CD4-positive, alpha-beta T cell treated with Interferon gamma for 1 hour (primary cell): Measurements from ENCODE around the gene CNOT6.
A peak's percentile ranks its signal among the peaks of the same experiment; 100 is the strongest.

ENCODE experiments used
- DNase-seq: peaks from one replicate; pipeline ENCODE4 v3.0.0-alpha.2; 2020

The CNOT6 gene

DNA sequence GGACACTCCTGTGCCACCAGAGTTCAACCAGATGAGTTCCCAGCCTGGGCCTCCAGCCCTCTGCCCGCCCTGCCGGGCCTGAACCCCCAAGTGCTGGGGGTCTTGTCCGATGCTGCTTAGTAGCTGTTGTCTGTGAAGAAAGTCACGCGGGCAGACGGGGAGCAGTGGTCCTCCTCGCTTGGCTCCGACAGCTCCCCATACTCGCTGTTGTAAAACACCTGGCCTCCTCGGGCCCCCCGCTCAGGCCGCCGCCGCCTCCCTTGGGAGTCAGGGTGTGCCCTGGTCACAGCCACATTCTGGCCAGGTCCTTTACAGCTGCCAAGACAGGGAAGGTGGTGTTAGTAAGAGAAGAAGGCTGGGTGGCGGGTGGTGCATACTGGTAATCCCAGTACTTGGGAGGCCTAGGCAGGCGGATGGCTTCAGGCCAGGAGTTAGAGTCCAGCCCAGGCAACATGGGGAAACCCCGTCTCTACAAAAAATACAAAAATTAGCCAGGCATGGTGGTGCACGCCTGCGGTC lies 109.0 kb downstream of the CNOT6 start:
- DNase-seq, result no peak

DNA sequence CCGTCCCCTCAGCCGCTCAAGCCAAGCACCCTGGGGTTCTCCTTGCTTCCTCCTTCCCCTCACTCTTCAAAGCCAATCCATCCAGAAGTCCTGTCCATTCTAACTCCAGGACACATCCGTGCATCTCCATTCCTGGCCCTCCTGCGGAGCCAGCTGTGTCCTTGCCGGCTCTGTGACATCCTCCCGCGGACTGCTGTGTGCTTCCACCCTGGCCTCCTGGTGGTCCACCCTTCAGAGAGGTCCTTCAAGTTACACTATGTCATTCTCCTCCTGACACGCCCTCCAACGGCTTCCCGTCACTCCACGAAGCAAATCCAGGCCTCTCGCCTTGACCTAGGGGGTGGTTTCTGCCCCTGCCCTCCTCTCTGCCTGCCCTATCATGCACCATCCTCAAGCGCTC lies 110.1 kb downstream of the CNOT6 start:
- no peak for DNase-seq

DNA sequence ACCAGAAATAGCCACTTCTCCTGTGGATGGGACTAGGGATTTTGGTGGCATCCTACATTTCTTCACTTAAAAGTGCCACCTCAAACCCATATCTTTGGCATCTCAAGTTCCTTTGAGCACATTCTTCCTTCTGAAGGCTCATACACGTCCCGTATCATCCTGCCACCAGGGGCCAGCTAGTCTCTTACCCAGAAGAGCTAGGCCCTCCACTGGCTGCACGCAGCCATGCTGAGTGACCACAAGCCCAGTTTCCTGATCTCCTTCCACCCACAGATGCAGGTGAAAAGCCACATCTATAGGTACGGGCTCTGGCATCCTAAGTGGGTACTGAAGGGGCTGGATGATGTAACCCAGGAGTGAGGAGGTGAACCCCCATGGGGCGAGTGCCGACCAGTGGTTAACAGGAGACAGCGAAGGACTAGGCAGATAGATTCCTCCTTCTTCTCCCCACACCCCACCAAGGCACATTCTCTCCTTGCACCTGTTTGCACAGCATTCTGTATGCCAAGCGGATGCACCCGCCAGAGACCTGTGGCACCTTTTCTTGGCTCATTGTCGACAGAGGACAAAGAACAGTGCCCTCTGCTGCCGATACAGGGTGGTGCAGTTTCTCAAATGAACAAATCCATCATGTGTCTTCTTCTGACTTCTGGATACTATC lies 111.5 kb downstream of the CNOT6 start:
- peak; percentile 28 for DNase-seq

DNA sequence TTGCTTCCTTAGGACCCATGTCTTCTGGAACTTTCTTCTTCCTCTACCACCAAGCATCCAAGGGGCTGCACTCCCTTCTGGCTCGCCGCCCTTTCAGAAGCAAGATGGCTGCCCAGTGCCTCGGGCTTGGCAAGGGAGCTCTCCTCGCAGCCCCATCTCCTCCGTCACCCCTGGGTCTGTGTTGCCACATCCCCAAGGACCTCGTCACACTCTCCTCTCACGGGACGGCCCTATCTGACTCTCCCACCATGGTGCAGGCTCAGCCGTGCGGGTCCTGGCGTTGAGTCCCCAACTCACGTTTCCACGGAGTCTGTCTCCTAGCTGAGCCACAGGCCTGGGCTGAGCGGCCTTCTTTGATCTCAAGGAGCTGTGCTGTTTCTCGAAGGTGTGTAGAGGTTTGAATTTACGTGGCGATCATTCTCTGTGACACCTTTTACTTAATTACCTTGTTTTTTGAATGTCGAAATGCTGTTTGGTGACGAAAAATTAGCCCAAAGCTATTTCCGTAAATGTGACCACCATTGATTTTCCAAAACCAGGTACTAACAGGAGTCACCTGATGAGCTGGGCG lies 112.1 kb downstream of the CNOT6 start:
- DNase-seq, result no peak

DNA sequence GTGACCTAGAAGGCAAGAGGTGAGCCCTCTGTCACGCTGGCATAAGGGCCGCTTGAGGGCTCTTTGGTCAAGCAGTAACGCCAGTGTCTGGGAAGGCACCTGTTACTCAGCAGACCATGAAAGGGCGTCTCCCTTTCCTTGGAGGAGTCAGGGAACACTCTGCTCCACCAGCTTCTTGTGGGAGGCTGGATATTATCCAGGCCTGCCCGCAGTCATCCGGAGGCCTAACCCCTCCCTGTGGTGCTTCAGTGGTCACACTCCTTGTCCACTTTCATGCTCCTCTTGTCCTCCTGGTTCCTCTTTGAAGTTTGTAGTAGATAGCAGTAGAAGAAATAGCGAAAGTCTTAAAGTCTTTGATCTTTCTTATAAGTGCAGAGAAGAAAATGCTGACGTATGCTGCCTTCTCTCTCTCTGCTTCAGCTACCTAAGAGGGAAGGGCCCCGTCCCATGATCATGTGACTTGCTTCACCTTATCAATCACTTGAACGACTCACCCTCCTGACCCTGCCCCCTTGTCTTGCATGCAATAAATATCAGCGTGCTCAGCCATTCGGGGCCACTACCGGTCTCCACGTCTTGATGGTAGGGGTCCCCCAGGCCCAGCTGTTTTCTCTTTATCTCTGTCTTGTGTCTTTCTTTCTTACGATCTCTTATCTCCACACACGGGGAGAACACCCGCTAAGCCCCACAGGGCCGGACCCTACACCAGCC lies 113.8 kb downstream of the CNOT6 start:
- DNase-seq, result no peak

DNA sequence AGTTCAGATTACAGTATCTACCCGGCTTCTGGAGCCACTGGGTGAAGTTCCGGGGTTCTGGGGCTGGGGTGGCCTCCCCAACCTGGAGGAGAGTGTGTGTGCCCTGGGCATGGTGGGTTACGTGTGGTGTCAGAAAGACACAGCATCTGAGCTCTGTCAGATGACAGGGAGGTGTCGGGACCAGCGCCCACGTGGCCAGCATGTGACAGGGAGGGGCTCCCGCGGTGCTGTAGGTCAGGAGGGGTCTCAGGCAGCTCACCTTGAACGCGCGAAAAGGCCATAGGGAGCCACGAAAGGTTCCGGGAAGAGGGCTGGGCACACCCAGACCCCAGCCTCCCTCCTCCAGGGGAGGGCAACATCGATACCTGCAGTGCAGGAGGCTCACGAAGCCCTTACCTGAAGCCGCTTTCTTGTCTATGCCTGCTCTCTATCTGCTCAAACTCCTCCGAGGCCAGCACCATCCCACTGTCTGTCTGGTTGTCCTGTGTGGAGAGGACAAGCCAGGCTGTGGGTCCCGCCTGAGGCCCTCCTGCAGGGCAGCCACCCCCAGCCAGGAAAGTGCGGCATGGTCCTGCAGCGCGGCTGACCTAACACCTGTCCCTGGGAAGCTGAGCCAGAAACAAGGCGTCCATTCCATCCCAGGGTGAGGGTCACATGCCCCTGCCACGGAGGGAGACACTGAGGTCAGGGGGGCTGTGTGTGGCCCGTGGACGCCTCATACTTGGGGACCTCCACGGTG lies 114.6 kb downstream of the CNOT6 start:
- no peak for DNase-seq

DNA sequence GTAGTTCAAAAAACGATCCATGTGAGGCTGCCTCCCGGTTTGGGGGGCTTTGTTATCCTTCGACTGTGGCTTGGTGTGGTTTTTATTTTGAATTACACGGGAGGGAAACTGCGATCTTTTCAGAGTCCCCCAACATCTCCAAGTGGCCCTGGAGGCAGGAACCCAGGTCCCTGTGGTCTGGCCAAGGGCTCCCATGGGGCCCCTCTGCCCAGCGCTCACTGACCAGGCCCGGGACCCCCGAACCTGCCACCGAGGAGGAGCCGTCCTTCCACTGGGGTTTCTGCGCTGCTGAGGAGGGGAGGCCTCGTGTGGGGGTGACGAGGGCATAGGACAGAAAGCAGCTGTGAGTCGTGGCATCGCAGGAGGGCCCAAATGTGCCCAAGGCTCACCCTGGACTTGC lies 115.2 kb downstream of the CNOT6 start:
- DNase-seq, result no peak

DNA sequence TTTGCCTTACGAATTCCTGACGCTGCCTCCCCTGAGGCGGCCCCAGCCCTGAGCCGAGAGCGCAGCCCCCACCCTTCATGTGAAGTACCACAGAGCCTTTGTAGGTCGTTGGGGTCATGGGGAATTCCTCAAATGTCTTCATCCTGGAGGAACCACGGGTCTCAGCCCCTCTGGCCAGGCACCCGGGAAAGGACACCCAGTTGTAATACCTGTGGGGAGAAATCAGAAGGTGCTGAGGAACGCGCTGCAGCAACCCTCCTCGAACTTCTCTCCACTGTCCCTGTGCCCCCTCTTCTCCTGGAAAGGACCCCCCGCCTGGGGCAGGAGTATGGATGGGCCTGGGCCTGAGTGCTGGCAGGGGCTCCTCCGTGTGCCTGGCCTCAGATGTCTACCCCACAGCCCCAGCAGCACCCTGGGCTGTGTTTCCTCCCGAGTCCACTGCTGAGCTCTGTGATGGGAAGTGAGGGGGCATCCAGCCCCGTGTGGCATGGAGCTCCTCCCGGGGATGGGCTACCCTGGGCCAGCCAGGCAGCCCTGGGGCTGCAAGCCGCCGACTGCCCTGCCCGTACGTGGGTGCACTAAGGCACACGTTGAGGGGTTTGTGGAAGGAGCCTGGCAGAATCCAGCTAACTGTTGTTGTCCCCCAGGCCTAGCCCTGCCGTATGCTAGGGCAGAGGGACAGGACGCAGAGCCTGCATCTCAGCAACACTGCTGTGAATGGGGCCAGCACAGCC lies 115.8 kb downstream of the CNOT6 start:
- no peak for DNase-seq

DNA sequence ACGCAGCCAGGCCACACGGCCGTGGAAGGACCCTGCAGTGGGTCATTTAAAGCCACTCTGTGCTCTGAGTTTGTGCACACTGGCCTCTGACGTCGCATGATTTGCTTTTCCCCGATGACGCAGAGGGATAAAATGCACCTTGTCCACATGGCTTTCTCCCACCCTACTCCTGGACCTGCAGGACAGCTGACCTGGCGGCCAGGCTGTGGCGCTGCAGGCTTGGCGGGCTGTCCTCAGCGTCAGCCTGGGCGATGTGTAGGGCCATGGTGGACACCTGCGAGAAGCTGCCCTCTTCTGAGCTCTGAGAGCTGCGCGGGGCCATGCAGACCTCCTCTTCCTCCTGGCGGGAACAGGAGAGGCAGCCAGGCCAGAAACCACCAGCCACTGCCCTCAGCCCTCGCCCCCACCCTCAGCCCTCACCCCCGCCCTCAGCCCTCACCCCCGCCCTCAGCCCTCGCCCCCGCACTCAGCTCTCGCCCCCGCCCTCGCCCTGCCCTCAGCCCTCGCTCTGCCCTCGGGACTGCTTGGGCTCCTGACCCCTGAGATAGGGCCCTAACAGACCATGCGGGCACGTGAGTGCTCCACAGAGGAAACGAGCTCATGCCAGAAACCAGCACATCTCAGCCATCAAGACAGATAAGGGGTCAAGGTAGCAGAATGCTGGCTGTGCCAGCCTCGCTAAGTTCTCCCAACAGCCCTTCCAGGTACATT lies 117.1 kb downstream of the CNOT6 start:
- no peak for DNase-seq

DNA sequence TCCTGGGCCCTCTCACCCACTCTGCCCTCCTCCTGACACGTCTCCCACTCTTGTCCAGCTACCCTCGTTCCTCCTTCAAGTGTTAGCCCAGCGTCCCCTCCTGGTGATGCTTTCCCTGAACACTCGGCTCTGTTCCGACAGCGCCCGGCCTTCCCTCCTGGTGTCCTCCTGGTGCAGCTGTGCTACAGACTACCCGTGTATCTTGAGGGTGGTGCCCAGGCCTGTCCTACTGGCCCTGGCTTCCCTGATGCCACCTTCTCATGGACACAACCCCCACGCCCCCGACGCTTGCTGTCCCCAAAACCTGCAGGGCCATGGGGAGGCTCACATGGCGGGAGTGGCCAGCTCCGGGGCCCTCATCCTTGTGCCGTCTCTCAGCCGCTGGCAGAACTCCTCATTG lies 118.5 kb downstream of the CNOT6 start:
- no peak for DNase-seq

DNA sequence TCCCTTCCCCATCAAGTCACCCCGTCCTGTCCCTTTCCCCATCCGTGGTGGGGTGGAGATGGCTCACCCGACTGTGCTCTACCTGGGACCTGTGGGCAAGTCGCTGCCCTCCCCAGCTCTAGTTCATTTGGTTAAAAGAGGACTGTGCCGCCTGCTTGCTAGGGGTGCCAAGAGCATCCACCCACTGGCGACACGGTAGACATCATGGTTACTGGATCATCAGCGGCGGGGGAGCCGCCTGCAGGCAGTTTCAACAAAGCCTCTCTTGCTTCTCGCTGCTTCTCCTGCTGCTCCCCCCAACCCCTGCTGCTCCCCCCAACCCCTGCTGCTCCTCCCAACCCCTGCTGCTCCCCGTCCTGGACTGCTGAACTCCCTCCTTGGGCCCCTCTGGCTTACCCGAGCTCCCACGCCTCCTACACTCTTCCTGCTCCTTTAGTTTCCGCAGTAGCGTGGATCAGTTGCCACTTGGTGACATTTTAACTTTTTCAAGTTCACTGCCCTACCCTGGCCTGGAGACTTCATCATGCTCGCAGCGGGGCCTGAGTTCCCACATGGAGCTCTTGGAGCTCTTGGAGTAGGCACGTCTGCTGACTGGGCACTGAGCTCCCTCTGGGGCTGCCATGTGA lies 119.1 kb downstream of the CNOT6 start:
- DNase-seq, result no peak

DNA sequence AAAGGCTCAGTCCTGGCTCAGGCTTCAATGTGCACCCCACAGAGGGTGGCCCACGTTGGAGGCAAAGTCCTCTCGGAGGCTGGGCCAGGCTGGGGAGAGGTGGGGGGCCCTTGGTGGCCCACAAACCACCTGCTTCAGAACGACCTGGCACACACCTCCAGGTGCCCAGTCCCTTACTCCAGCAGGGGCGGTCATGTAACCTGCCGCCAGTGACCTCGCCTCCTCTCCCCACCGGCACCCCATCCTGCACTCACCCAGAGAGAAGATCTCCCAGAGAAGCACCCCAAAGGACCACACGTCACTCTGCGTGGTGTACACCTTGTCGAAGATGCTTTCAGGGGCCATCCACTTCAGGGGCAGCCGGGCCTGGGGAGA lies 119.6 kb downstream of the CNOT6 start:
- DNase-seq, result no peak

DNA sequence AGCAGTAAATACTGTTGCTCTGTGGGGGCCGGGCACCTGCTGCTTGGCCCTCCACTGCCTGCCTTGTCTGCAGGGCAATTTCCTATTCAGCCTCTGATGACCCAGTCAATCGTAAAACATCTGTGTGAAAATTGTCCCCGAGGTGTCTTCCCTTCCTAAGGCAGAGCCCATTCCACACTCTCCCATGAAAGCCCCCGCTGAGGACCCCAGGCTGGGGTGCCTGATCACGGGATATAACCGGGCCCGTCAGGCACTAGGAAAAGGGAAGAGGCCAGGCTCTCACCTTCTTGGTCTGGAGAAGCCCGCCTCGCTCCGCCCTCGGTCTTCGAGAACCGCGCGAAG lies 124.3 kb downstream of the CNOT6 start:
- DNase-seq, result no peak

DNA sequence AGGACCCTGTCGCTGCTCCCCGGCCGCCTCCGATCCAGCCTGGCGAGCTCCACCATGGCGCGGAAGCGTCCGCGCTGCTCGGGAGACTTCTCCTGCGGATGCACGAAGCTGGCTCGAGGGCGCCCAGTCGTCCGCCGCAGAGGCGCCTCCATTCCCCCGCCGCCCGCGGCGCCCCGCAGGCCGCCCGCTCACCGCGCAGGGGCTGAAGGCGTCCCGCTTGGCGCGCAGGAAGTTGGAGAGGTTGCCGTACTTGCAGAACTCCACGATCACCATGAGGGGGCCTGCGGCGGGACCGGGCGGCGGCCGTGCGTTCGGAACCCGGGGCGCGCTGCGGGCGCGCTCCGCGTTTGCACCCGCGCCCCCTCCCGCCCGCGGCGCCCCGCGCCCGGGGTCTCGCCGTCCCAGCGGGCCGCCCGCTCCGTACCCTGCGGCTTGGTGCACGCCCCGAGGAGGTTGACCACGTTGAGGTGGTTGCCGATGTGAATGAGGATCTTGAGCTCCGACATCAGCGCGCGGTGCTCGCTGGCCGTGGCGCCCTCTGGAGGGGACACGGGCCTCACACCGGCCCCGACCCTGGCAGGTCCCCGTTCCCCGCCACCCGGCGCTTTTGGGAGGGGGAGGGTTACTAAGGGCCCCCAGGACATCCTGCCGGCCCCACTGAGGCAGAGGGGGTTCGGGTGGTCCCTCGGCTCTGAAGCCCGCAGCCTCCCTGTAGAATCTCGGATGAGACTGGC lies 124.8 kb downstream of the CNOT6 start:
- DNase-seq, result no peak

DNA sequence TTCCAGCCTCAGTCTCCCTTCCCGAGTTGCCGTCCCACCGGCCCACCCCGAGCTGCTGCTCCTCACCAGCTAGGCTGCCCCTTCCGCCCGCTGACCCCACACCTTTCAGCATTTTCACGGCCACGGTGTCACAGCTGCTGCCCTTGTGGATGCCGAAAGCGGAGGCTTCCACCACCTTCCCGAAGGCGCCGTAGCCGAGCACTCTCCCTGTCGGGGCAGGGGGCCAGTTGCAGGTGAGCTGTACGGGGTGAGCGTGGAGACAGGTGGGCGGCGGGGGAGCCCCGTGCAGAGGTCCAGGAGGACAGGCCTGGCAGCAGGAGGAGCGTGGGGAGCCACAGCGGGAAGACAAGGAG lies 125.4 kb downstream of the CNOT6 start:
- no peak for DNase-seq

DNA sequence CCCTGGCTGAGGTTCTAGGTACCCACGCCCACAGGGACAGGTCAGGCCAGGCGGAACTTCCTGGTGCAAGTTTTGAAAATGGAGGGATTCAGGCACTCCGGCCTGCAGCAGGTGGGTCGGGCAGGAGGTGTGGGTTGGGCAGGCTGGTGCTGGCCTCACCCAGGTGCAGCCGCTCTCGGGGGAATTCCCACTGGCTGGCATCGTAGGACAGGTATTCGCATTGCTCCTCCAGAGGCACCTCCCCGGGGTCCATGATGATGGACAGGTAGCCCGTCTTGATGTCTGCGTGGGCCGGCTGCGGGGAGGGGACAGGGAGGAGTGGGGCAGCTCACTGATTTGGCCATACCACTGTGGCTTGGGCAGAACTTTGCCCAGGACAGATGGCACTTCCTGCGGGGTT lies 125.8 kb downstream of the CNOT6 start:
- DNase-seq, result no peak

DNA sequence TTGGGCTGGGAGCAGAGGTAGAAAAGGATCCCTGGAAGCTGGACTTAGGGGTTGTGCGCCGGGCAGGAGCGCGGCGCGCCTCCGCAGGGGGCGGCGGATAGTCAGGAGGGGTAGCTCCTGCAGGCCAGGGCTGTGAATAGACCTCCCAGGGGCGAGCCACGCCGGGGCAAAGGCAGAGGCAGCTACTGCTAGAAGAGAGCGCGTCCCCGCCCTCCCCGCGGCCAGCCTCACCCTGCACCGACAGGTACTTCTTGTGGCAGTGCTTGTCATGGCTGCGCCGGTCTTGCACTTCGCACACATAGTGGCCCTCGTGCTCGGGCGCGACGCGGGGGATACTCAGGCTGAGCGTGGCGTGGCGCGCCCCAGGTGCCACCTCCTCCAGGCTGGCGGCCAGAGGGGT lies 127.1 kb downstream of the CNOT6 start:
- no peak for DNase-seq

DNA sequence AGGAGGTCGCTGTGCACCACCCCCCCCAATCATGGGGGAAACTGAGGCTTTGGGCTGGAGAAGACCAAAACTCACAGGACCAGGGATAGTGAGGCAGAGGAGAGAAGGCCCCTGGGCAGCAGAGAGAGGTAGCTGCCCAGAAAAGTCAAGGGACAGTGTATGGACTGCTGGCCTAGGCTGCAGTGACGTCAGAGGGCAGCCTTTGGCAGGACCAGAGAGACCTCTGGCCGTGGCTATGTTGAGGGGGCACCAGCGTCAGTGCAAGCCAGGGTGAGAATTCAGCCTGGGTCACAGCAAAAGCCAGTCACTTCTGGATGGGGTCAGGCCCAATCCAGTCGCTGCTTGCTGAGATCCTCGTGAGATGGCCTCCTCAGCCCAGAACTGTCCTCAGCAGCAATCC lies 128.7 kb downstream of the CNOT6 start:
- DNase-seq, result no peak

DNA sequence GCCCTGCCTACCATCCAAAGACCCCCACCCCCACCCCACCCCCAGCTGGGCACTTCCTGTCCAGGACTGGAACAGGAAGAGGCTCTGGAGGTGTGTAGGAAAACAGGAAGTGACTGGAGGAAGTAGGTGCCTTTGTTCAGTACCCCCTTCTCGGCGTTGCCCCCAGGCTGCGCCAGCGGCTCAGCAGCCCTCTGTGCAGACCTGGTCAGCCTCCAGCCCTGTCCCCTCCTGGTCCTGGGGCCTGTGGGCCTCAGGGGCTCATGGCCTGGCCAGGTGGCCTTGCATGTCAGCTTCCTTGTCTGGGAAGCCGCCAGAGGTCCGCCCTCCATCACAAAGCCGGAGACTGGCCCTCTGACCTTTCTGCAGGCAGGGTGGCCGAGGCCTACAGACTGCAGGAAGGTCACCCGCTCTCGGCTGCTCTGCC lies 129.2 kb downstream of the CNOT6 start:
- DNase-seq, result no peak

DNA sequence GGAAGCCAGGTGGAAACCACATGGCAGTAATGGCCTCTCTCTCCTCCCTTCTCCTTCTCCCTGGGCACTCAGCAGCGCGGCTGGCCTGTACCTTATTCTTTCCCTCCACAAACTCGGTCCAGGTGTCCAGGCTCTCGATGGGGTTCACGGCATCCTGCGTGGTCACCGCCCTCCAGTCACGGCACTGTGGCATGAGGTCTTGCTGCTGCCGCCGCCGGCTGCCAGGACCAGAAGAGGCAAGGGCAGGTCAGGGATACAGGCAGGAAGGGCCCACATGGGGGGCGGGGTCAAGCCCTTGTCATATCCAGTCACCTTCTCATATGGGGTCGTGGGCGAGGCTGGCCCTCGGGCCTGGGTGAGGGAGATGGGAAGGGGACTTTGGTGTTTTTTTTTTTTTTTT lies 129.7 kb downstream of the CNOT6 start:
- DNase-seq, result no peak

DNA sequence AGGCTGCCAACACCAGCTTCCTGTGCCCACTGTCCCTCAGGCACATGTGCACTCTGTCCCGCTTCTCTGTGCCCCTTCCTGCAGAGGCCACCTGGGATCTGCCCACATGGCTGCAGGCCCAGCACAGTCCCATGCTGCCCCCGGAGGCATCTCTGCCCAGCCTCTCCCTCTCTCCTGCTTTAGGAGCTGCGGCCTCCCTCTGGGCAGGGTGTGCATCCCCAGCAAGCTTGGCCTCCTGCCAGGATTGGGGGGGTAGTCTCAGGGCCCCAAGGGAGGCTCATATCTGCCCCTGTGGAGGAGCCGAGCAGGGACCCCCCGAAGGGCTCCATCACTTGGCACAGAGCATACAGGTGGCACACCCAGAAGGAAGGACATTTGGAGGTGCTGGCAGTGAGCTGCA lies 130.4 kb downstream of the CNOT6 start:
- DNase-seq, result no peak
